Measurements from ENCODE around the gene NOP56. TPM values are rescaled to one million over a fixed set of nuclear protein-coding genes. Genes with fewer than 3 reads are reported as not detected.

Gene NOP56
- total RNA-seq, 1 donor from 2014 or later, result 288 TPM

DNA sequence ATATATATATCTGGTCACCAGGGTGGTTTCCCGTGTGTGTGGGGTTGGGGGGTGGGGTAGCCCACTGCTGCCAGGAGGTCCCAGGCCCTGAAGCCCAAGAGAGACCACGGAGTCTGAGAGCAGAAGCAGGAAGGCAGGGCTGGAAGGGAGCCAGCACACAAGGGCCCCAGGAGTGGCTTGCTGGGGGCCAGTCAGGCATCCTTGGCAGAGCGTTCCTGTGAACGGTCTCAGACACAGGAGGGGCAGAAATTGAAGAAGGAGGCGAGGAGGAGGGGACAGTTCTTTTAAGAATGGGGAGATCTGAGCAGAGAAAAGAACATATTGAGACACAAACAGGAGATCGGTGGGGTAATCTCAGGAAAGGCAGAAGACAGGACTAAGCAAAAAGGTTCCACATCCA is 38.3 kb downstream of the NOP56 start:
- Mint-ChIP-seq H3K27me3 (ENCODE audit: insufficient read depth, low read depth) (peaks cover 52% of the 10 kb centered on the region), H3K4me3 (peak overlapping the region; percentile 96), H3K27ac (no peak overlapping the region), H3K36me3 (peaks cover 4% of the 10 kb centered on the region), H3K9me3 (peaks cover 3% of the 10 kb centered on the region), H3K4me1 (peaks cover 27% of the 10 kb centered on the region)
- Histone ChIP-seq H3F3A (ENCODE audit: low read depth) (peaks cover 17% of the 10 kb centered on the region), H3K36me3 (no peaks in the 10 kb centered on the region), H3K79me2 (ENCODE audit: low read depth) (no peaks in the 10 kb centered on the region), H3K27ac (no peak overlapping the region), H3K9ac (no peak overlapping the region), H4K20me1 (ENCODE audit: low read depth) (peaks cover 40% of the 10 kb centered on the region), H2AFZ (replicated peaks) (no peak overlapping the region), H3K4me3 (no peak overlapping the region), H3K4me2 (no peak overlapping the region), H3K4me1 (peaks cover 6% of the 10 kb centered on the region), H3K27me3 (peaks cover 98% of the 10 kb centered on the region), H3K9me3 (ENCODE audit: low read depth) (no peaks in the 10 kb centered on the region)
- TF ChIP-seq, protein P1, sequence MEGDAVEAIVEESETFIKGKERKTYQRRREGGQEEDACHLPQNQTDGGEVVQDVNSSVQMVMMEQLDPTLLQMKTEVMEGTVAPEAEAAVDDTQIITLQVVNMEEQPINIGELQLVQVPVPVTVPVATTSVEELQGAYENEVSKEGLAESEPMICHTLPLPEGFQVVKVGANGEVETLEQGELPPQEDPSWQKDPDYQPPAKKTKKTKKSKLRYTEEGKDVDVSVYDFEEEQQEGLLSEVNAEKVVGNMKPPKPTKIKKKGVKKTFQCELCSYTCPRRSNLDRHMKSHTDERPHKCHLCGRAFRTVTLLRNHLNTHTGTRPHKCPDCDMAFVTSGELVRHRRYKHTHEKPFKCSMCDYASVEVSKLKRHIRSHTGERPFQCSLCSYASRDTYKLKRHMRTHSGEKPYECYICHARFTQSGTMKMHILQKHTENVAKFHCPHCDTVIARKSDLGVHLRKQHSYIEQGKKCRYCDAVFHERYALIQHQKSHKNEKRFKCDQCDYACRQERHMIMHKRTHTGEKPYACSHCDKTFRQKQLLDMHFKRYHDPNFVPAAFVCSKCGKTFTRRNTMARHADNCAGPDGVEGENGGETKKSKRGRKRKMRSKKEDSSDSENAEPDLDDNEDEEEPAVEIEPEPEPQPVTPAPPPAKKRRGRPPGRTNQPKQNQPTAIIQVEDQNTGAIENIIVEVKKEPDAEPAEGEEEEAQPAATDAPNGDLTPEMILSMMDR (IDR thresholded peaks at IDR 0.05), result no peak
- TF ChIP-seq EZH2phosphoT487 (IDR thresholded peaks at IDR 0.05), result no peak
- TF ChIP-seq EZH2 (IDR thresholded peaks at IDR 0.05), result no peak
- no peak for DNase-seq (ENCODE audit: low spot score)

DNA sequence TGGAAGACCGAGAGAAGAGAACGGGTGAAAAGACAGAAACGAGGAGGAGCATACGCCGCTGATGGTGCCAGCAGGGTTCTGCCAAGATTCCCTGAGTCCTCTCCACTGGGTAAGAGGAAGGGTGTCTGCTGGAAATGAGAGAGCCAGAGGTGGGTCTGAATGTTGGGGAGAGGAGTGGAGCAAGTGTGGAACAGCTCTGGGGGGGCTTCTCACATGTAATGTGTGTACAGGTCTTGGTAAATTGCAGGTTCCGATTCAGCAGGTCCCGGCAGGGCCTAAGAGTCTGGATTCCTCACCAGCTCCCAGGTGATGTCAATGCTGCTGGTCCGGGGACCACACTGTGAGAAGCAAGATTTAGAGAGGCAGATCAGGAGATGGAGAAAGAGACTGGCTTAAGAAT is 38.7 kb downstream of the NOP56 start:
- Mint-ChIP-seq H3K4me1 (peaks cover 28% of the 10 kb centered on the region), H3K4me3 (peak overlapping the region; percentile 96), H3K9me3 (peaks cover 3% of the 10 kb centered on the region), H3K27ac (no peak overlapping the region), H3K27me3 (ENCODE audit: insufficient read depth, low read depth) (peaks cover 56% of the 10 kb centered on the region), H3K36me3 (peaks cover 4% of the 10 kb centered on the region)
- Histone ChIP-seq H3K27ac (no peak overlapping the region), H3K4me3 (no peak overlapping the region), H3F3A (ENCODE audit: low read depth) (peaks cover 17% of the 10 kb centered on the region), H3K9me3 (ENCODE audit: low read depth) (no peaks in the 10 kb centered on the region), H3K9ac (no peak overlapping the region), H3K4me2 (no peak overlapping the region), H2AFZ (replicated peaks) (no peak overlapping the region), H3K4me1 (peaks cover 6% of the 10 kb centered on the region), H3K27me3 (peaks cover 98% of the 10 kb centered on the region), H3K36me3 (no peaks in the 10 kb centered on the region), H4K20me1 (ENCODE audit: low read depth) (peaks cover 41% of the 10 kb centered on the region), H3K79me2 (ENCODE audit: low read depth) (no peaks in the 10 kb centered on the region)
- TF ChIP-seq EZH2 (IDR thresholded peaks at IDR 0.05) (no peak), EZH2phosphoT487 (IDR thresholded peaks at IDR 0.05) (no peak)
- TF ChIP-seq, protein P1 (IDR thresholded peaks at IDR 0.05), result no peak
- DNase-seq (ENCODE audit: low spot score), result no peak

DNA sequence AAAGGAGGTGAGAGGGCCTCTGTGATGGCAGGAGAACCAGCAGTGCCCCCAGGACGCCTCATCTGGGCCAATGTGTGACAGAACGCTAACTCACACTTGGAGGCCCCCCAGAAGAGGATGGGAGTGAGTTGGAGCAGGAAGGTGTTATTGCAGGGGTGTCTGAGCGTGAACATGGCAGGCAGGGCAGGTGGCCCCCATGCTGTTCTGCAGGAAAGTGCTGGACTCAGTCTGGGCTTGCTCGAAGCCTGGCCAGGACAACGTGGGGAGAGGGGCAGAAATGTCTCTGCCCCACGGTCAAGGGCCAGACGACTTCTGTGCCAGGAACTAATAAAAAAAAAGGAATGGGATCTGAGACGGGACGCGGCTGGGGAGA is 39.2 kb downstream of the NOP56 start:
- Histone ChIP-seq H3F3A (ENCODE audit: low read depth) (peaks cover 17% of the 10 kb centered on the region), H3K9me3 (ENCODE audit: low read depth) (no peaks in the 10 kb centered on the region), H3K36me3 (no peaks in the 10 kb centered on the region), H3K9ac (no peak overlapping the region), H3K79me2 (ENCODE audit: low read depth) (no peaks in the 10 kb centered on the region), H3K4me1 (peaks cover 6% of the 10 kb centered on the region), H3K4me2 (peak overlapping the region; percentile 70), H3K27me3 (peaks cover 98% of the 10 kb centered on the region), H3K27ac (no peak overlapping the region), H2AFZ (replicated peaks) (no peak overlapping the region), H4K20me1 (ENCODE audit: low read depth) (peaks cover 41% of the 10 kb centered on the region), H3K4me3 (peak overlapping the region; percentile 48)
- H3K27ac Mint-ChIP-seq, result no peak overlapping the region
- H3K4me3 Mint-ChIP-seq, result peak overlapping the region; percentile 96
- no peak for DNase-seq (ENCODE audit: low spot score)
- TF ChIP-seq, protein P1 (IDR thresholded peaks at IDR 0.05), result no peak
- H3K27me3 Mint-ChIP-seq (ENCODE audit: insufficient read depth, low read depth), result peaks cover 60% of the 10 kb centered on the region
- peaks cover 28% of the 10 kb centered on the region for H3K4me1 Mint-ChIP-seq
- peaks cover 4% of the 10 kb centered on the region for H3K36me3 Mint-ChIP-seq
- peaks cover 3% of the 10 kb centered on the region for H3K9me3 Mint-ChIP-seq
